Activated naive CD4-positive, alpha-beta T cell treated with anti-CD3 and anti-CD28 coated beads, Interleukin-2, amount 10 ng/mL, durations not matched to agents 5 hours and 36 hours (primary cell): ENCODE data around the gene MAN2B1. TPM values are rescaled to one million over a fixed set of nuclear protein-coding genes. Genes with fewer than 3 reads are reported as not detected.

Source experiments
- total RNA-seq, 2 experiments: library from RNA; stranded (reverse); gene quantifications; one replicate each; pipeline ENCODE4 v1.2.3, GENCODE V29; 2021

MAN2B1 gene
- 100 to 1,000 TPM; 179 to 189 TPM for total RNA-seq

DNA sequence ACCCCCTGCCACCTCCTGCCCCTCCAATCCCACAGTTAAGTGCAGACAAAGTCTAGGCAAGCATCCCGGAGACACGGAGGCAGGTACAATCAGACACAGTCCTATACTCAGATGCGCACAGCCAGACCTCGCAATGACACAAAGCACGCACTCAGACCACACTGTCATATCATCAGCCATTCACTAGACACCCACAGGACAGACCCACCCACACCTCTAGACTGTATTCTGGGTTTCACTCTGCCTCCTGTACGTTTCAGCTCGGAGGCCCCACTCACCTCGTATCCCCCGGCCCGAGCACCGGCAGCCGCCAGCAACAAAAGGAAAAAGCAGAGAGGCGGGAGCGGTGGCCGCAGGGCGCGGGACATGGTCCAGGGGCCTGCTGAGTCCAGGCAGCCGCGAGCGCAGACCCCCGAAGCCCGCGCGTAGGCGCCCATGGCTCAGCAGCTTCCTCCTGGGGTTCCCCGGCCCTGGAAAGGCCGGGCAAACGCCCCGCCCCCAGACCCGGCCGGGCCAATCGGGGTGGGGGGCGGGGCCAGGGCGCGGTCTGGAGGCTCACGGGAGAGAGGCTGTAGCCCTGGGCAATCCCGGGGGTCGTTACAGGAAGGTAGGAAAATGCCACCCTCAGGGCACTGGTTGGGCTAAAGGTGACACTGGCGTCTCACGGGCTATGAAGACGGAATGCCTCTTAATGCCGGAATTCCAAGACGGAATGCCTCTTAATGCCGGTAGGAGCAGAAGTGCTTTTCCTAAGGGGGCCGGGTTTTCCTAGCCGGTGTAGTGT lies at the start of gene MAN2B1, which contains the start of gene WDR83:
TSS of gene MAN2B1 (minus strand) at position 478 of the 784 bp plus-strand sequence. CDS start at position 437, 41 bp downstream.
TSS of gene WDR83 (plus strand) at position 543 of the 784 bp plus-strand sequence. CDS start 2,984 bp downstream, outside the sequence.

GRCh38 chr19:12696366-12697335 lies 30.1 kb upstream of the MAN2B1 start, which contains the start of gene FBXW9:
Gene FBXW9, minus strand, starts transcription at chr19:12696631. Its CDS starts 50 bp downstream, at chr19:12696581.

GRCh38 chr19:12687496-12688196 lies 21.1 kb upstream of the MAN2B1 start, which contains the start of gene GNG14:
Gene GNG14, plus strand, starts transcription at chr19:12687998. Its CDS starts 51 bp downstream, at chr19:12688049.

DNA sequence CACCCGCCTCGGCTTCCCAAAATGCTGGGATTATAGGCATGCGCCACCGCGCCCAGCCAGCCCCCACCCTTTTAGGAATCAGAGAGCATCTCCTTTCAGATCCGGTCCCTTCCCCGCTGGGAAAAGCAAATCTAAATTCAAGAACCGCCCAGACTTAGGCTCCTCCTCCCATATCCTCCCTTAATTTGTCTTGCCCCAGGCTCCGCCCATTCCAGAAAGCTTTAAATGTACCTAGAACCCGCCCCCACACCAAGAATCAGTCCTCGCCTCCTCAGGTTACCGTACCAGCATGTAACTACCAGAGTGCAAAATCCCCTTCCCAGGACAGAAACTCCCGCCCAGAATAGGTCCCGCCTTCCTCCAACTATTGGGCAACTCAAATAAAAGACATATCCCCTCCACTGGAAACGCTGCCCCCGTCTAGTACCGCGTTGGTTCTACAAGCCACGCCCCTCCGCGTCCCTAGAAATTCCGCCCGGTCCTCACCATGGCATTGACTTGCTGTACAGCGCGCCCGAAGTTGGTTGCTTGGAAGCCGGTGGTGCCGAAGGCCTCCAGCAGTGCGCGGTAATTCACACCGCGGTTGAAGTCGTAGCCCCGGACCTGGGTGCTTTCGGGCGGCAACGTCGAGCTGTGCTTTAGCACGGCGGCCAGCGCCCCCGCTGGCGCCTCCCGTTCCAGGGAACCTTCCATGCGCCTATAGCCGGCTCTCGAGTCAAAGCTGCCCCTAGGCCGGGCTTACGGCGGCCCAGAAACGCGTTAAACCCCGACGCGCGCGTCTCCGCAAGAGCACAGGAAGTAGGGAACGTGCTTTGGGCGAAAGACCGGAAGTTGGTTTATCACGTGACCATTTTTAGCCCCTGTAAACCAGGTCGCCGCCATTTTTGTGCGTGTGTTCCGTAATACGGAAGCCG lies 14.8 kb upstream of the MAN2B1 start, which contains the start of gene DHPS:
TSS of gene DHPS (minus strand) at position 807 of the 914 bp plus-strand sequence. CDS start at position 693, 114 bp downstream.

GRCh38 chr19:12610540-12611360 lies 55.8 kb downstream of the MAN2B1 start, which contains the start of the genes ZNF490 and ZNF791:
Gene ZNF490, minus strand, starts transcription at chr19:12610813. Its CDS starts 133 bp downstream, at chr19:12610680.
Gene ZNF791, plus strand, starts transcription at chr19:12610920. Its CDS starts 160 bp downstream, at chr19:12611080.

Other genes with a start within 250 kb of the MAN2B1 start
- gene ZNF443, start 225.7 kb downstream of the MAN2B1 start, total RNA-seq = 1 to 10 TPM; 6.5 to 6.7 TPM
- gene ZNF709, start 181.9 kb downstream of the MAN2B1 start, total RNA-seq = 1 to 10 TPM; 3.2 to 5.7 TPM
- gene ZNF564, start 115.3 kb downstream of the MAN2B1 start, total RNA-seq = 10 to 100 TPM; 11.7 to 11.8 TPM
- gene ZNF490, start 55.9 kb downstream of the MAN2B1 start, total RNA-seq = 10 to 100 TPM; 20.4 to 21.4 TPM
- 10 to 100 TPM; 43.8 to 46.3 TPM for gene ZNF791, start 55.8 kb downstream of the MAN2B1 start, total RNA-seq
- 10 to 100 TPM; 14.2 to 17.2 TPM for gene WDR83, start 65 bp upstream of the MAN2B1 start, total RNA-seq
- gene DHPS, start 15.1 kb upstream of the MAN2B1 start, total RNA-seq = 100 to 1,000 TPM; 102 to 115 TPM
- gene GNG14, start 21.3 kb upstream of the MAN2B1 start, total RNA-seq = not detected
- 1 to 10 TPM; 5.3 to 6.6 TPM for gene FBXW9, start 29.9 kb upstream of the MAN2B1 start, total RNA-seq
- gene TNPO2, start 57.2 kb upstream of the MAN2B1 start, total RNA-seq = 10 to 100 TPM; 62.6 to 63.7 TPM
- 100 to 1,000 TPM; 221 to 228 TPM for gene TRIR, start 67.9 kb upstream of the MAN2B1 start, total RNA-seq
- gene GET3, start 70.8 kb upstream of the MAN2B1 start, total RNA-seq = 10 to 100 TPM; 52.4 to 55.0 TPM
- not detected for gene BEST2, start 85.0 kb upstream of the MAN2B1 start, total RNA-seq
- gene HOOK2, start 108.8 kb upstream of the MAN2B1 start, total RNA-seq = 10 to 100 TPM; 19.6 to 20.2 TPM
- gene JUNB, start 124.7 kb upstream of the MAN2B1 start, total RNA-seq = 10 to 100 TPM; 90.6 to 96.0 TPM
- gene PRDX2, start 135.1 kb upstream of the MAN2B1 start, total RNA-seq = 100 to 1,000 TPM; 245 to 256 TPM
- gene THSD8, start 135.3 kb upstream of the MAN2B1 start, total RNA-seq = 10 to 100 TPM; 12.6 to 18.2 TPM
- 10 to 100 TPM; 28.5 to 30.9 TPM for gene RNASEH2A, start 139.8 kb upstream of the MAN2B1 start, total RNA-seq
- gene RTBDN, start 167.8 kb upstream of the MAN2B1 start, total RNA-seq = not detected
- under 1 TPM; 0.53 to 0.88 TPM for gene MAST1, start 171.8 kb upstream of the MAN2B1 start, total RNA-seq
- 10 to 100 TPM; 29.4 to 30.0 TPM for gene DNASE2, start 214.7 kb upstream of the MAN2B1 start, total RNA-seq
- under 1 TPM in 1 of 2 experiments, not detected in 1; 0.14 TPM for gene KLF1, start 220.5 kb upstream of the MAN2B1 start, total RNA-seq
- gene GCDH, start 224.4 kb upstream of the MAN2B1 start, total RNA-seq = 10 to 100 TPM; 39.0 to 42.7 TPM